Thyroid gland (tissue), 4 donors: ENCODE results near the gene MAP3K5.

Source experiments
- CTCF ChIP-seq, 6 experiments: fragments of 200-600 bp in 3 of 6; fragments of 450-650 bp in 3 of 6; sonication (generic) in 3 of 6; IDR thresholded peaks; one replicate each; pipeline ENCODE4 v1.5.1; 2016 to 2019; ENCODE audit warnings: antibody characterized with exemption in 6 of 6, mild to moderate bottlenecking in 2 of 6, inconsistent platforms in 1 of 6, moderate library complexity in 1 of 6
- POLR2A ChIP-seq, 2 donors: fragments of 450-650 bp; IDR thresholded peaks; one replicate each; pipeline ENCODE4 v1.6.1; 2017; ENCODE audit warnings: antibody characterized with exemption in 2 of 2, mild to moderate bottlenecking in 2 of 2, moderate library complexity in 1 of 2

- no peak for TF ChIP-seq POLR2A (IDR thresholded peaks at IDR 0.05)
- no peak for TF ChIP-seq CTCF (IDR thresholded peaks at IDR 0.05)
Measured at GRCh38 chr6:136541395-136541794, 250.9 kb downstream of the MAP3K5 start.
